Raji (cell line): ENCODE results near the gene ZNF423.

Experiments
- POLR2A ChIP-seq: IDR thresholded peaks from 2 replicates; pipeline ENCODE4 v1.6.1; 2011; ENCODE audit warnings: low read depth, low read length, control low read depth; ENCODE audit not compliant: insufficient read depth

ZNF423 gene

GRCh38 chr16:49855822-49856671 lies at the start of gene ZNF423:
TSS of gene ZNF423 (minus strand) at chr16:49856112. CDS start at chr16:49855774, 338 bp downstream.
- TF ChIP-seq POLR2A, result no peak

GRCh38 chr16:49904348-49905062 lies 48.6 kb upstream of the ZNF423 start:
- no peak for TF ChIP-seq POLR2A

DNA sequence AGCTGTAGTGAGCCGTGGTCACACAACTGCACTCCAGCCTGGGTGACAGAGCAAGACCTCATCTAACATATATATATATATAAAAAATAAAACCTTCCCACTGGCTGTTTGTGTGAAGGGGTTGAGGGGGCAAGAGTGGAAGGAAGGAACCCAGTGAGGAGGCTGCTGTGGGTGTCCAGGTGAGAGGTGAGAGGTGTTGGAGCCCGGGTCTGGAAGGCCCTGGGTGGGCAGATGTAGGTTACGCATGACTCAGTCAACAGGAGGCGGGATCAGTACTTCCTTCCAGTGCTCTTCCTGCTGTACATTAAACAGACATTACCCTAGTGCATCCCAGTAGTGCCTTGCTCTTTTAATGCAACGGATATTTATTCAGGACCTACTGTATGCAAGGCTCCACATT lies 47.0 kb upstream of the ZNF423 start:
- no peak for TF ChIP-seq POLR2A

GRCh38 chr16:49901711-49902110 lies 45.8 kb upstream of the ZNF423 start:
- TF ChIP-seq POLR2A, result no peak

DNA sequence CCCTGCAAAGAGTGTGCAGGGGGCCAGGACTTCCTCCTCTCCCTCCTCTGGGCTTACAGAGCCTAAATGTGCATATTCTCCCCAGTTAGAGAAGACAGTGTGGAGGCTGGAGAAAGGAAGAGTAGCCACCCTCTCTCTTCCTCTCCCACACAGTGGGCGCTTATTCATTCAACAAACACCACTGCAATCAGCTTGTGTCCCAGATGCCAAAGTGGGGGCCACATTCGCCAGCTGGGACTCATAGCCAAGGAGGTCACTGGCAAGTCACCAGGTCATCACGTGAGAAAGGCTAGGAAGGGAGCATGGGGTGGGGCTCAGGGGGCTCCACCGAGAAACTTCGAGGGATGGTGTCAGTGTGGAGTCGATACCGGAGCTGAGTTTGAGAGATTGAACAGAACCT lies 45.0 kb upstream of the ZNF423 start:
- no peak for TF ChIP-seq POLR2A

GRCh38 chr16:49899991-49900695 lies 44.2 kb upstream of the ZNF423 start:
- no peak for TF ChIP-seq POLR2A

GRCh38 chr16:49896447-49896964 lies 40.6 kb upstream of the ZNF423 start:
- no peak for TF ChIP-seq POLR2A

DNA sequence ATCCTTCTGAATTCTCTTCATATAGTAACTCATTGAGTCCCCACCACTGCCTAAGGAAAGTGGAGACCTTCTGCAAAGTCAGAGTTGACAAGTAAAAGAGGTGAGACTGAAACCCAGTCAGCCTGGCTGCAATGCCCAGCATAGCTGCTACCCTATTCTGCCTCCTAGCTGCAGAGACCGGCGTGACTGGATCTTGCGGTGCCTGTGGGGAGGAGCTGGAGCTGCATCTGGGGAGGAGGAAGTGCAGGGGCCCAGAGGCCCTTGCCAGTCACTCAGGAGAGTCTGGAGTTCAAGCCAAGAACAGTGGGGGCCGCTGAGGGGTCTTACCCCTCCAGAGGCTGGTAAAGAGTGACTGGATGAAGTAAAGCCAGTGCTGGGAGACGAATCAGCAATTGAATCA lies 35.0 kb upstream of the ZNF423 start:
- no peak for TF ChIP-seq POLR2A

DNA sequence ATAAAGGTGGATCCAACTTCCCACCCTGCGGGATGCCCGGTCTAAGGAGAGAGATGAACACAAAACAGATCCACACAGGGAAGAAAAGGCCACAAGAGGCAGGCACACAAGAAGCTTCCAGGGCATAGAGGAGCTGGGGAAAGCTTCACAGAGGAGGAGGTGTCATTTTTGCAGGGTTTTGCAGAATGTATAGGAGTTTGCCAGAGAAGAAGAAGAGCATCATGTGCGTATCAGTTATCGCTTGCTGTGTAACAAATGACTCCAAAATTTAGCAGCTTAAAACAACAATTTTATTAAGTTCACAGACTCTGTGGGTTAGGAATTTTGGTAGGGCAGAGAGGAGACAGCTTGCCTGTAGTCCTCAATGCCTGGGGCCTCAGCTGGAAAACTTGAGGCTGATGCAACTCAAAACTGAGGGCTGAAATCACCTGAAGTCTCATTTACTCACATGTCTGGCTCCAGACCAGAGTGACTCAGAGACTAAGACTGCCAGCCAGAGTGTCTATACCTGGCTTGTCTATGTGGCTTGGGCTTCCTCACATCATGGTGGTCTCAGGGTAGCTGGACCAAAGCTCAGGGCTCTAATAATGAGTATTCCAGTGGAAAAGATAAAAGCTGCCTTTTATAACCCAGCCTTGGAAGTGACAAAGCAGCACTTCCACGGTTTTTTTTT lies 33.9 kb upstream of the ZNF423 start:
- TF ChIP-seq POLR2A, result no peak

GRCh38 chr16:49886554-49887094 lies 30.7 kb upstream of the ZNF423 start:
- no peak for TF ChIP-seq POLR2A

- TF ChIP-seq POLR2A, result no peak
These were observed 28.4 kb upstream of the ZNF423 start for GRCh38 chr16:49884033-49885015.

DNA sequence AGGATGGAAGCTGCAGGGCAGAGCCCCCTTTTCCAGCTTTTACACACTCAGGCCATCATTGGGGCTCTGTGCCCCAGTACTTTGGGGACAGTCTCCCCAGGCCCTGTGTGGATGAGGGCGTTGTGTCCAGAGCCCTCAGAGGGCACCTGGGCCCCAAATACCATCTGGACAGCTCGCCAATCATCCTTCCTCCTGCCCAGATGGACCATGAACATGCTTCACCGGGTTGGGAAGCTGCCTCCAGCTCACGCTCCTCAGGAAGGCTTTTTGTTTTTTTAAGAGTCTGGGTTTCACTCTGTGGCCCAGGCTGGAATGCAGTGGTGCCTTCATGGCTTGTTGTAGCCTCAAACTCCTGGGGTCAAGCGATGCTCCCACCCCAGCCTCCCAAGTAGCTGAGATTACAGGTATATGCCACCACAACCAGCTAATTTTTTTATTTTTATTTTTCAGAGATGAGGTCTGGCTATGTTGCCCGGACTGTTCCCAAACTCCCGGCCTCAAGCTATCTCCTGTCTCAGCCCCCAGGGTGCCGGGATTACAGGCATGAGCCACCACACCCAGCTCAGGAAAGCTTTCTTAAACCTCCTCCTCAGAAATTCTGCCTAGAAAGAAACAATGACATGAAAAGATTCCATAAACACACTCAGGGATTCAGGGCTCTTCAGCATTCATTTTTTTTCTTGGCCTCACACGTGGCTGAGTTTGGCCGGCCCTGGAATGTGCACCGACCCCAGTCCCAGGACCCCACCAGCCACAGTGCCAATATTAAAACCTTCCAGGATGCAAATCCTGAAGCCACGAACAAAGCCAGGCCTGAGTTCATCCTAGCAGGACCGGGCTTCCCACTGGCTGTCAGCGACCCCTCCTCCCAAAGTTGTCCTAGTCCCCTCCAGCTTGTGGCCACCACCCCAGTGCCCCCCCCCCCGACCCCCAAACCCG lies 27.4 kb upstream of the ZNF423 start:
- TF ChIP-seq POLR2A, result no peak
